Left forelimb (tissue), 1 donor: ENCODE data around the gene MAB21L2.
"Not testable (repeated sequence)": the region's sequence is repeated elsewhere in the genome, so short reads cannot be mapped to it uniquely, and the experiment has no call there.

ENCODE experiments used
- DNase-seq: peaks from one replicate; pipeline ENCODE4 v3.0.0-alpha.2; 2018; ENCODE audit warnings: low spot score

MAB21L2 gene

DNA sequence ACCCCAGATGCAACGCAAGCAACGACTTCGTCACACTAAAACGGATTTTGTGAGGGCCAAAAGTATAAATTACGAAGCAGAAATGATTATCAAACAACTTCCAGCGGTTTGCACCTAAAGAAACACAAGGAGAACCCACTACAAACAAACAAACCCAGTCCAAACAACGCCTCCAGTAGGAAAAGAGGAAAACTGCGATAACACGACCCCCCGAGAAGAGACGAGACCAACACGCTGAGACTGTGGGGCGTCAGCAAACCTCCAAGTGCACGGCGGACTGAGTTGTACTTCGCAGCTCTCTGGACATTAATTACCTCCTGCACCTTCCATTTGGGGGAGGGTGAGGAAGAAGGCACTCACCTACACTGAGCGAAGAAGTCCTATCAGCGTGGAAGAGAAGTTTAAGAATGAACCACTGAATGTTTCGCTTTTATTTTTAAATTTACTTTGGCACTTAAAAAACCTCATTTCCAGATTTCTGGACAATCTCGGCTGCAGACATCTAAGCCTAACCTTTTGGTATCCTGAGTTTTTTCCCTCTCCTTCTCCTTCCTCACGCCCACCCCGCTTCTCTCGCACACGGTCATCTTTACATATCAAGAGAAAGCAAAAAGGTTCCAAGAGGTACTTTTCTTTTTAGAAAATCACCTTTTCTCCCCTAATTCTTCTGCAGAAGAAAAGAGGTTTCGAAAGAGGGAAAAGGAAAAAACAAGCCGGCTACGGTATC lies at the start of gene MAB21L2:
TSS of gene MAB21L2 (plus strand) at position 6 of the 727 bp plus-strand sequence. CDS start 879 bp downstream, outside the sequence.
- DNase-seq, result peak; percentile 68

DNA sequence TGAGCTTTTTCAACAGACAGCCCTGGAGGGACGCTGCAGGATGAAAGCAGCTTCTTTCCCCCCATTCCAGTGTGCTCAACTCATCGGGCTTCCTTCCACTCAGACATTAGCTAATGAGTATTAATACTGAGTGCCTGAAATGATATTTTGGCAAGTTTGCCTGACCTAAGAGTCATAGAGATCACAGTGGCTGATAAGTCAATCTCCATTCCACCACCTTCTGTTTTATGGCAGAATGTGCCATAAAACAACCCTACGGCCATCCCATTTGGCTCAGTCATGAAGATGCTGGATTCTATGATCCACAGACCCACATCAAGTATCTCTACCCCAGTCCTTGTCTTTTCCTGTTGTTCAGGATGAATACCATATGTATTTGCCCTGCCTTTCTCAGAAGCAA lies 48.3 kb upstream of the MAB21L2 start:
- no peak for DNase-seq

DNA sequence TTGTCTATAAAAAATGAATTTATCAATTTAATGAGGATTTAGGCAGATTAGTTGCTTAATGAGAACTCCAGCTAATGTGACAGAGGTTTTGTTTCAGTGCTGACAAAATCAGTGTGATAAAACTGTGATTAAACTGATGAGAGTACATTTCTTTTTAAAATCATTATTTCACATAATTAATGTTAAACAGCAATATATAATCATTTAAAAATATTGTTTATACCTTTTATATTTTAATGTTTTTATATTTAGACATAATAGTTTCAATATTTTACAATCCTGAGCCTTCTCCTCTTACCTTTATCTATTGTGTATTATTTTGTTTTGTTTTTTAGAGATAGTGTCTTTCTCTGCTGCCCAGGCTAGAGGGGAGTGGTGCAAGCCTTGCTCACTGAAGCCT lies 47.1 kb upstream of the MAB21L2 start:
- no peak for DNase-seq

DNA sequence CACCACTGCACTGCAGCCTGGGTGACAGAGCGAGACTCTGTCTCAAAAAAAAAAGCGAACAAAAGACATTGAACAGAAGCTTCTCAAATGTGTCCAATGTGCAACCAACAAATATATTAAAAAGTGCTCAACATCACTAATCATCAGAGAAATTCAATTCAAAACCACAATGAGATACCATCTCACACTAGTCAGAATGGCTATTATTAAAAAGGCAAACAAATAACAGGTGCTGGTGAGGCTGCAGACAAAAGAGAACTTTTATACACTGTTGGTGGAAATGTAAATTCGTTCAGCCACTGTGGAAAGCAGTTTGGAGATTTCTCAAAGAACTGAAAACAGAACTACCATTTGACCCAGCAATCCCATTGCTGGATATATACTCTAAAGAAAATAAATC lies 44.0 kb upstream of the MAB21L2 start:
- not testable (repeated sequence) for DNase-seq

DNA sequence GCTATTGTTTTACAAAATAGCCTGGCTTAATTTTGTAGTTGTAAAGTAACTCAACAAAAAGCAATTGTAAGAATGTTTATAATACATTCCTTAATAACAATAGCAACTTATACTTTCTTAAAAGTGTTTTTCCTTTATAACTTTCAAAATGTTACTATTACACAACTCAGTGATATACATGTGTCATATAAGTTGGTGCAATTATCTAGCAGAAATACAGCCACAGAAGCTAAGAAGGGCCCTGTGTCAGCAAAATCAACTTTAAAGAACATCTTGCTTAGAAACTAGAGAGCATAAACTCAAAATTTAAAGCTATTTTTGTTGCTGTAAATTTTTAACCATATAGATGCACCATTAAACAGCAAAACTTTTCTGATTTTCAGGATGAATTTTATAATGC lies 41.4 kb upstream of the MAB21L2 start:
- DNase-seq, result no peak

DNA sequence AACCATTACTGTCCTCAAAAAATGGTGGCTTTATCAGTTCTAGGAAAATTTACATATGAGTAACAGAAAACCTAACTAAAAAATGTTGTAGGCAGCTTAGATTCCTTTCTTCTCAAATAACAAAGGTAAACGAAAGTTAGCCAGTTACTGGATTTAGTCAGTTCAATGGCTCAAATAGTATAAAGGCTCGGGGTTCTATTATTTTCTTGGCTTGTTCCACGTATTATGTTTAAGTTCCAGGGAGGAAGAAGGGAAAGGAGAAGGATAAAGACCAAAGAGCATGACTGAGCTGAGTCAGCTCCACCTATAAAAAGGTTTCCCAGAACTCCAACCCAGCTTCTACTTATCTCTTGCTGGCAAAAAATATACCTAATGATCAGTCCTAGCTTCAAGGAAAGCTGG lies 41.0 kb upstream of the MAB21L2 start:
- DNase-seq, result no peak

DNA sequence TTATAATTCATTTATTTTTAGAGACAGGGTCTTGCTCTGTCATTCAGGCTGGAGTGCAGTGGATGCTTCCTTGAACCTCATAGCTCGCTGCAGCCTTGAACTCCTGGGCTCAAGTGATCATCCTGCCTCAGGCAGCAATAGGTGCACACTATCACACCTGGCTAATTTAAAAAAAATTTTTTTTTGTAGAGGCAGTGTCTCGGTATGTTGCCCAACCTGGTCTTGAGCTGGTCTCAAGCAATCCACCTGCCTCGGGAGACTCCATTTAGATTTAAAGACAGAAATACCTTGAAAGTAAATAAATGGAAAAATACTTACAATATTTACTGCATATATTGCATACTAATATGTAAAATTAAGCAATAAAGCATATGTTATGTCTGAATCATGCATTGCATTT lies 40.3 kb upstream of the MAB21L2 start:
- DNase-seq, result no peak

DNA sequence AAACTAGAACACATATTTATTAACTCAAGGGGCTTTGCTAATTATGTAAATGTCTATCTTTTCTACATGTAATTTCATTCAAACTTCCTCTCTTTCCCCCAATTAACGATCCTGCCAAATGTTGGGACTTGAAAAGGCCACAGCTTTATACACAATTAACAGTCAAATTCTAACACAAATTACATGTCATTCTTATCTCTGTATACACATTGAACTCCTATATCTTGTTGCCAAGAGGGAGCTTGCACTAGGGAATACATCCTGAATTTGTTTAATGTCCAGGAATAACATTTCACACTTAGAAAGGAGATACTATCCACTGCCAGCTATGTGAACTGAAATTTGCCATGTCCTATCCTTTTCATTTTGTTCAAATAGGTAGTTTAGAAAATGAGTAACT lies 38.9 kb upstream of the MAB21L2 start:
- no peak for DNase-seq

DNA sequence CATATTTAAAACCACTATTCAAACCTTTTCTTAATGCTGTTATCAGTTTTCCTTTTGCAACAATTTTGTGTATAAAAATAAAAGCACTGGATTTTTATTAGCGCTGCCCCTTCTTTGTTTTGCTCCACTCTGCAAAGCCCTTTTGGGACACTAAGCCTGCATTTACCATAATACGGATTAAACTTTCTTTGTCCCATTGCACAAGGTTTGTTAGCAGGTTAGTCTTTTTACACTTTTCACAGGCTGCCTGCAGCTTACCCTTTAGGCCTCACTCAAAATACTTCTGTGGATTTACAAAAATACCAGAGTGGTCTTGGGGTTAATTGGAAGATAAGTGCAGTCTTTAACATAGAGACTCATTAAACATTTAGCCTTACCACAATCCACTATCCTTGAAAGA lies 35.7 kb upstream of the MAB21L2 start:
- DNase-seq, result no peak

DNA sequence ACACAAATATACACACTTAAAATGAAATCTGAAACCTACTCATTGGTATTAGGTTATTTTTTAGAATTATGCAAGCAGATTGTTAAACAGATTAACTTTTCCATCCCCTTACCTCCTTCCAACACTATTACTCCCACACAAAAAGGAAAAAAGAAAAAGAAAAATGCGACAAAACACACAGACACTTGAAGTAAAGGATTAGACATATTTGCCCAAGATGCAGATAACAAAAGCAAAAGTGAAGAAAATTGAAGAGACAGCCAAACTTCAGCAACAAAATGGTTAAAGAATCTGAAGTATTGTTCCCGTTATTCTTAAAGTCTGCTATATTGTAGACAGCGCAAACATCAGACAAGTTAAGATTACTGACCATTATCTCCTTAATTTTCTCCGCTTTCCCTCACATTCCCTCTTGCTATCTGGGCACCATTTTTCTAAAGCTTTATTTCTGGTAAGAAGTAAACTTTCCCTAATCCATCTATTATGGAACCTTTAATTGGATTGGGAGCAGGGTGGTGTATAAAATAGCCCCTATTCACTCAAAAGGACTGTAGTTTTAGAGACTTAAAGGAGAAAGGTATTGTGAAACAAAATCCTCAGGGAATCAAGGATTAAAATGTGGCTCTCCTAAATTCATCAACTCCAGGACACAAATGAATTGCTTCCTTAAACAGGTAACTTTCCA lies 34.7 kb upstream of the MAB21L2 start:
- no peak for DNase-seq

DNA sequence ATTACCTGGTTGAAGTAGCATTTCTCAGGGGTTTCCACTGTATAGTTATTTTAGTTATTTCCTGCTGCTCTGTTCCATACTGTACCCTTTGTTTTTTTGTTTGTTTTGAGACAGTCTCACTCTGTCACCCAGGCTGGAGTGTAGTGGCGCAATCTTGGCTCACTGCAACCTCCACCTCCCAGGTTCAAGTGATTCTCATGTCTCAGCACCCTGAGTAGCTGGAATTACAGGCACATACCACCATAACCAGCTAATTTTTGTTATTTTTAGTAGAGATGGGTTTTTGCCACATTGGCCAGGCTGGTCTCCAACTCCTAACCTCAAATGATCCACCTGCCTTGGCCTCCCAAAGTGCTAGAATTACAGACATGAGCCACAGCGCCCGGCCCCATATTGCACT lies 24.1 kb upstream of the MAB21L2 start:
- DNase-seq, result not testable (repeated sequence)

DNA sequence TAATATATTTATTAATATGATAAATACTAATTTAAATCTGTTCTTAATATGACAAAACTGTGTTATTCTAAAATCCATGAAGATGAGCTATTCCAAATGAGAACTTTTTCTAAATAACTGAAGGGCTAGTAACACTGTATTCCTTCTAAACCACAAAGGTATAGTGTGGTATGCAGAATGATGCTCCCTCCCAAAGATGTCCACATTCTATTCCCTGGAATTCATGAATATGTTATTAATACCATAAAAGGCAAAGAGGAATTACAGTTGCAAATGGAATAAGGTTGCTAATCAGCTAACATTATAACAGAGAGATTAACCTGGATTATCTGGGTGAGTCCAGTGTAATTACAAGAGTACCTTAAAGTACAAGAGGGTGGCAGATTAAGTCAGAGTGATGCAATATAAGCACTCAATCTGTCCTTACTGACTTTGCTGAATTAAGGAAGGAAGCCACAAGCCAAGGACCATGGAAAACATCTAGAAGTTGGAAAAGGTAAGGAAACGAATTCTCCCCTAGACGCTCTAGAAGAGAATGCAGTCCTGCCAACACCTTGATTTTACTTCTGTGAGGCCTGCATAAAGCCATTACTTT lies 20.7 kb upstream of the MAB21L2 start:
- DNase-seq, result no peak

DNA sequence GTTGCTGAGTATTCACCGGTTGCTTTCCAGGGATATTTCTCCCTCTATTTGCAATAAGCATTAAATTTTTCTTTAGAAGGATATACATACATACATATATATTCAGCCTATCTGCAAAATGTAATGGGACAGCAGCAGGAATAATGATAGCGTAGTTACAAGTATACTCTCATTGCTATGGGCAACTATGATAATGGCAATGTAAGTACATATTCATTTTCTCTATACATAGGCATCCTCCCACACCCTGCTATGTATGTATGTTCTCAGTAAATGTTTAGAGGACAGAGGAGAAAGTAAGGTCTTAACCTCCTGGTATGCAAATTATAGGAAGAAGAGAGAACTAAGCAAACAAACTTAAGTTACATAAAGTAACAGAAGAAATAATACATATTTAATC lies 19.7 kb upstream of the MAB21L2 start:
- DNase-seq, result no peak

DNA sequence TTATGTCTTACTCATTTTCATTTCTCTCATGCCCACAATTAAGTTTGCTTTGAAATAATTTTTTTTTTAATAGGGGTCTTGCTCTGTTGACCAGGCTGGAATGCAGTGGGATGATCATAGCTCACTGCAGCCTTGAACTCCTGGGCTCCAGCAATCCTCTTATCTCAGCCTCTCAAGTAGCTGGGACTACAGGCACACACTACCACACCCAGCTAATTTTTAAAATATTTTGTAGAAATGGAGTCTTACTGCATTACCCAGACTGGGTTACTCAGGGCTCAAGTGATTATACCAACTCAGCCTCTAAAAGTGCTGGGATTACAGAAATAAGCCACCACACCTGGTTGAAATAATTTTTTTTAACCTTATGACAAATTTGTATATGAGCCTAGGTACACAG lies 19.2 kb upstream of the MAB21L2 start:
- no peak for DNase-seq

DNA sequence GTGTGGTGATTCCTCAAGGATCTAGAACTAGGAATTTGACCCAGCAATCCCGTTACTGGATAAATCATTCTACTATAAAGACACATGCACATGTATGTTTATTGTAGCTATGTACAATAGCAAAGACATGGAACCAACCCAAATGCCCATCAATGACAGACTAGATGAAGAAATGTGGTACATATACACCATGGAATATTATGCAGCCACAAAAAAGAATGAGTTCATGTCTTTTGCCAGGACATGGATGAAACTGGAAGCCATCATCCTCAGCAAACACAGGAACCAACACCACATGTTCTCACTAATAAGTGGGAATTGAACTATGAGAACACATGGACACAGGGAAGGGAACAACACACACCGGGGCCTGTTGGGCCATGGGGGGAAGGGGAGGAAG lies 17.0 kb upstream of the MAB21L2 start:
- DNase-seq, result not testable (repeated sequence)

DNA sequence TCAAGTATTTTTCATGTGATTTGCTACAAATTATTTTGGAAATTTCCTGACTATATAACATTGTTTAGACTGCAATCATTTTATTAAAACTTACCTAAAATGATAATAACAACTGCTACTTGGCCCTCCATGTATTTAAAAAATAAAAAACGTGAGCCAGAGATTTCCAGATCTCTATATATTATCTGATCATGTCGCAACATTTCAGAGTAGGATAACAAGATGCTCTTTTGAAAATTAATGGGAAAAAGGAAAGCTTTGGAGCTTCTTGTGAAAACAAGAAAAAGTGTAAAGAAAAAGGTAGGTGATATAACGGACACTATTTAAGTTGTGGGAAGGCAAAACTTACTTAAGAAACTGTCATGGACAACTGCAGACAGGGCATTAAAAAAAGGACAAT lies 14.9 kb upstream of the MAB21L2 start:
- DNase-seq, result no peak

DNA sequence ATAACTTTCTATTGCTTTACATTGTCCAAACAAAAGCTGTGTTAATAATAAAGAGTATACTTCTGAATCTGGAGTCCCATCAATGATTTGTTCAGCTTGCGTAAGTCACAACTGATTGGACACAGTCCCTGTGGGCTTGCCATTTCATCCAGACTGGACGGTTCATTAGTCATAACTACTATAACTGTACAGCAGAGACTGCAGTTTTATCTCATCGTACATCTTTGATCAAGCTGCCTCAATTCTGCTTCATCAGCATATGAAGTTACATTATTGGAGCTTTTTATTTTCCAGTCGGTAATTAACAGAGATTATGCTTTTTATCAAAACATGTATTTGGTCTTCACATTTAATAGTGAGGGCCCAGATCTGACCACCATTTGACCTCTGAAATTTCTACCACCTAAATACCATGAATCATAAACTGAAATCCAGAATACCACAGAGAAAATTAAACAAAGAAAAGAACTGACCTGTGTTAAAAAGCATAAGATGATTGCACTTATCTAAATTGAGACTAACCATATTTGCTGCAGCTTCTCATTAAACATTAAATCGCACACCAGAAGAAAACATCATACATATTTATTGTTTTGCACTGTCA lies 12.5 kb upstream of the MAB21L2 start:
- DNase-seq, result no peak

DNA sequence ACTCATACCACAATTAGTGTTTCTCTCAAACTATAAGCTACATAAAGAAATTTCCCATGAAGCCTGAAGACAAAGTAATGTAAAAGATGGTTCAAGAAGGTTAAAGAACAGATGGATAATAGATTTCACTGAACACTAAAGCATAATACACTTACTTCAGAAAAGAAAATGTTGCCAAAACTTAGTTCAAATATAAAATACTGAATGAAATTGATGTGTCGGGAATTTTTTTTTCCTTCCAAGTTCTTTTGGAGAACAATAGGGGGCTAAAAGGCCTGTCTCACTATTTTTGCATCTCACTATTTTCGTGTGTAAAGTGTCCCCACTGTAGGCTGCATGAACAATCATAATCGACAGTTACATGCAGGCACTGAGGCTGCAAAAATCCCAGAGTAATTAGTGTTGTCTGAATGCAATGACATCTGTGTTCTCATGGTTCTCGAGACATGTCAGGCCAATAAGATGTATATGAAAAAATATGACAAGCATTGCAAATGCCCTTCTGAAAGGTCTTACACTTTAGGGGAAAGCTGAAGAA lies 11.9 kb upstream of the MAB21L2 start:
- DNase-seq, result no peak

DNA sequence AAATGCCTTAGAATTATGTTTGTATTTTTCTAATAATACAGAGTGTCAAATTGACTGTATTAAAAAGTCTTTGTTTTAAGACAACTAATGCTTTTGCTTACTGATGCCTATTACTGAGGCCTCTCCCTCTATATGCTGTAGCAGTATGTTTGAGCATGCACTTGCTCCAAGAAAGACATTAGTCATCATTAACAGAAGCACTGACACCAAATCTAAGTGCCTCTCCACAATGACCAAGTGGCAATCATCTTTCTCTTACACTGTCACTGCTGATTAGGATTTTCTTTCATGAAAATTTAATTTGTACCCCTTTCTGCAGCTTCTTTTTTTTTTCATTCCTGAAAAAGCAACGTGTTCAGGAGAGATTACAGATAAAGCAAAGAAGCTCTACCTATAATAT lies 11.1 kb upstream of the MAB21L2 start:
- DNase-seq, result no peak

DNA sequence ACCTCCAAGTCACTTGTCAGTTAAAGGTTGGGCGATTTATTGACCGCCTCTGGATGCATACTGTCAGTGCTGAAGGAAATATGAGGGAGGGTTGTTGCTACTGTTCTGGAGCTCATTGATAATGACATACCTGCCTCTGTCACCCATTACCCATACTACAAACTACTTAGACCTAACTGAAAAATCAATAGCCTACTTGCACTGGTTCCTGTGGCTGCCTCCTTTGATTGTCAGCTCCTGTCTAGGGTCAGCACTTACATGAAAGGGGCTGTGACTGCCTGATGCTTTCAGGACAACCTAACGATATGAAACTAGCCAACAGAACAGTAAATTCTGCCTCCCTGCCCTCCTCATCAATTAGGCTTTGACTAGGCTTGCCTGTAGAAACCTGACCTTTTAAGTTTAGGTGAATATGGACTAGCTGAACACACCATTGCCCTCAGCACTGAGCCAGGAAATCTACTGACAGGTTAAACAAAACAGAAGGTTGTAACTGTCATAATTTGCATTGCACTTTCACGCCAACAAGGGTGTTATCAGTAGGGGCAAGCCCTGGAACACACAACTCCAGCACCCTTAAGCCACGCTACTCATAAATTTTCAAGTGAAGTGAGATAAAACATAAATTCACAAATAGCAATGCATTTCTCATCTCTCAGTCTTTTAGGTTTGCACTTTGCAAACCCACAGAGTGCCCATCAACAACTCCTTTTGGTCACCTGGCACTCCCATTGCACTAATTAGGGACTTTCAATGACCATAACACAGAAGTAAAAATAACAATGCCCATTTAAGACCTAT lies 9.0 kb upstream of the MAB21L2 start:
- DNase-seq, result no peak

DNA sequence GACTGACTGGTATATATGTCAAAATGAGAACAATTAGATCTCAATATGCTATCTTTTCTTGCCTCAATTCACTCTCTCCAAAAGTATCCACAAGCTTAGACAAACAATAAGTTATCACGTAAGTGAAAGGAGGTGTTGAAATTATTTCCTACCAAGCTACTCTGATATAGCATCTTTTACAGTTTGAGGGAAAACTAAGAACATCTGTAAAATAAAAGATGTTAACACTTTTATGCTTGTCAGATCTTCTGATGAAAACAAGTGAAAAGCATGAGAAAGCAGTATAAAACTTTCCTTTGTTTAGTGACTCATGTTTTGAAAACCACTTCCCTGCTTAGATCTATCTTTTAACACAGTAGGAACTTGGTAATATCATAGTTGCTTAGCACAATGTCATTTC lies 8.4 kb upstream of the MAB21L2 start:
- DNase-seq, result no peak

DNA sequence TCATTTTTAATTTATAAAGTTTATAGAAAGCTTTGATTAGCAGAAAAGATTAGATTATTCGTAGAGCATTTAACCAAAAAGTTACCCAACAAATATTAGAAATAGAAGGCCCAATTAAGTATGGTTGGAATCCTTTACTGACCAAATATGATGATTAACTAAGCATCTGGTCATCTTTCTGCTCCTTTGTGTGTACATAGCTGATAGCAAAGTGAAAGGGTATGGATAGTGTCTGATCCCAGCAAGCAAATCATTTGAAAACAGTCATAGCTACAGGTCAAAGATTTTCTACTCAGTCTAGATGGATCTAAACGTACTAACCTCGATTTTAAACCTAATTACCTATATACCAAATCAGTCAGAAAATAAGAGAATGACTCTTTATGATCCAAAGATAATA lies 7.3 kb upstream of the MAB21L2 start:
- no peak for DNase-seq
